NCI-H446 (cell line): ENCODE results near the gene ENKUR.

Source experiments
- DNase-seq, 2 experiments: peaks; one replicate each; lab custom pipeline; 2025; lab: John Stamatoyannopoulos, UW

The ENKUR gene

DNA sequence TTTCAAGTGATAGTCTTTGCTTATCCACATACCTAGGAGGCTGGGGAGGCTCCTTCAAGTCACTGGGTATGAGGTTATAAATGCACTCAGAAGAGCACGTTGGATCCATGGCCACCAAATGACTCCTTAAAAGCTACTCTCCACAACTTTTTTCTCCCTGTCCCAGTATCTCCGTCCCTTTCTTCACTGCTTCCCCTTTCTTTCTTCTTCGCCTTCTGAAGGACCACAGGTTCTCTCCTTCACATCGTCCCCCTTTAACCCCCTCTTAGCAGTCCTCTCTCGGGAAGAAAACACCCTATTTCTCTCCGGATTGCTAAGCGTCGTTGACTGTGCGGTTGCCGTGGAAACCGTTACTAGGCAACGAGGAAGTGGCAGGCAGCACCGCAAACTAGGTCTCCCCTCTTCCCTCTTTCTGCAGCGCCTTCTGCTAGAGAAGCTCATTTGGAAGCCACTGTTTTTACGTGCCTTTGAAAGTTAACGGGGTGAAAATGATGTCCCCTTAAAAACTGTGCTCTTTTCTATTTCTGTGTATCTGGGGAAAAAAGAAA is at the start of gene ENKUR:
ENKUR (minus strand) TSS at position 331 of the 548 bp plus-strand sequence; CDS start at position 109, 222 bp downstream.
- DNase-seq = peak; percentile 89 to 95

DNA sequence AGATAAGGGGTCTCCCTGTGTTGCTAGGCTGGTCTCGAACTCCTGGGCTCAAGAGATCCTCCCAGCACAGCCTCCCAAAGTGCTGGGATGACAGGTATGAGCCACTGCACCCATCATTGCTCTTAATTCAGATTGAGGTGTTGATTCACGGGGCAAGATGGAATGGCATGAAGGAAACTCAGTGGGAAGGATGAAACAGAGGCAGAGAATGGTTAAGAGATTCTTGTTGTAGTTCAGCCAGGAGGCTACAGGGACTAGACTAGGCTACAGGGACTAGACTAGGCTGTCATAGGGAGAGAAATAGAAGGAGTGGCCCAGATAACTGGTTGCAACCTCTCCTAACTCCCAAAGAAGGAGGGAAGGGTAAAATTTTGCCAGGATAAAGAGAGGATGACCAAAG is 48.4 kb upstream of the ENKUR start:
- no peak for DNase-seq

- DNase-seq = no peak
Observed at GRCh38 chr10:25063644-25064043, 47.7 kb upstream of the ENKUR start.

GRCh38 chr10:25063157-25063556 is 47.2 kb upstream of the ENKUR start:
- DNase-seq = no peak

DNA sequence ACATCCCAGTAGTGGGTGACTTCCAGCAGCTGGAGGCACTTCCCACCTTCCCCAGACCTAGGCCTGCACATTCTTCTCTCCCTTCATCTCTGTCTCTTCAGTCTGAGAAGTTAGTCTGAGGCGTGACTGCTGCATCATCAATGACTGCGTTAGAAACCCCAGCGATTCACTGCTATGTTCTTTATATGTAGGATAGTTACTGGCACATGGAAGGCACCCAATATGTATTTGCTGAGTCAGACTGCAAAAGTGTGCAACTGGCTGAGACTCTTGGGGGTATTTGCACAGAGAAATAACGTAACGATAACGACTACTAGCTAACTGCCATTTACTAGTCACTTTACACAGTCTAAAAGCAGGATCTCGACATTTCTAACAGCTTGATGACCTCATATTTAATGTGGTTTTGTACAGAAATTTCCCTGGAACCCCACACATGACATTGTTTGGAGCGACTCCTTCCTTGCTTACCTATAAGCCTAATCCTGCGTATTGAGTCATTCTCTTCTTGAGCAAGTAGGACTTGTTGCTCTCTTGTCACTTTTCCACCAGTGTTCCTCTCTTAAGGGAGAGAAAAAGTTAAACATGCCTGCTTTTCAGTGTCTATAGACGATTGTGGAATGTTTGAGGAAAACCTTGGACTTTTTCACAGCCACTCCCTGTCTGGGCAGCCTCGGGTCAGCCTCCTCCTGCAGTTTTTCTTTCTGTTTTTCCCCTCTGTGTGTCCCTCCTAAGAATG is 45.9 kb upstream of the ENKUR start:
- no peak for DNase-seq

- peak in 1 of 2 experiments; percentile 55 for DNase-seq
Observed at GRCh38 chr10:25061125-25061524, 45.2 kb upstream of the ENKUR start.

DNA sequence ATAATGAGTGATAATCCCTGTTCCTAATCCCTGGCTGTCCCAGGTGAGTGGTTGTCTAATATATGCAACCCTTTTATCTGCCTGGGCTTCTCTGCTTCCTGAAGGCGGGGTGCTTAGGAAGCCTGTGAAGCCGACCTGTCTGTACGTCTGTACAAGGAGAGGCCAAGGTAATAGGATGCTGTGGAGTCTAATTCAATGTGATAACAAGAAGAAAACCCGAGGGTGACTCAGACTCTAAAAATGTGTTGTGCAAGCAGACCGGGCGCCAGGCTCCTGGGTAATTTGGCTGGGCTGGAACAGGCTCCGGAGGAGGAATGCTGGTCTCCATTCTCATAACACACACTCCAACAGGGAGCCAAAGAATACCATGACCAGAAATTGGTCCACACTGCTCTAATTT is 44.0 kb upstream of the ENKUR start:
- DNase-seq = peak in 1 of 2 experiments; percentile 74

DNA sequence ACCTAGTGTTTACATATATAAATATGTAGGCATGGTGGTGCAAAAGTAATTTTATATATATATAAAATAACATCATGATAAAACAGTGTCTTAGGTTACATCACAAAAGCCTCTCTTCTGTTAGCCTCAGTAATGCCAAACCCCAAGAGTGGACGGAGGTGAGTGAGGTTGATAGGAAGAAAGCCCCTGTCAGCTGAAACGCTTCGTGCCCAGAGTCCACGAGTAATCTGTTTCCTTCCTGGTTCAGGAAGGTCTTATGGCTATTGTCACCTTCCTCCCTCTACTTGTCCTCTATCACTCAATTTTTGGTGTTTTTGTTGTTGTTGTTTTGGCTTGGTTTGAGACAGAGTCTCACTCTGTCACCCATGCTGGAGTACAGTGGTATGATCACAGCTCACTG is 41.9 kb upstream of the ENKUR start:
- no peak for DNase-seq

DNA sequence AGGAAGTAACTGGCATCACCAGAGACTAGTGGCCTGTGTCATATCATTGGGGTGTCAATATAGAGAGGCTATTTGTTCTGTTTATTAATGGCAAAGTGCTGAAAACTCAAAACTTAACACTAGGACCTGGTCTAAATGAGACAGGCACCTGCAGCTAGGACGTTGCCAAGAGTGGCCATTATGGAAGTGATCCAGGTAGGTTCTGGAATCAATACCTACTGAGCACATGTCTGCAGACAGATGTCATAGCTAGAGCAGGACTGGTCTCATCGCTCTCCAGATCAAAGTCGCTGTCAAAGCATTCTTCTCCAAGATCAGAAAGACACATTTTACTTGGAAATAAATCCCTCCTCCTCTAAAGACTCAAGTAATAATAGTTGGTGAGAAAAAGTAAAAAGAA is 40.8 kb upstream of the ENKUR start:
- no peak for DNase-seq

DNA sequence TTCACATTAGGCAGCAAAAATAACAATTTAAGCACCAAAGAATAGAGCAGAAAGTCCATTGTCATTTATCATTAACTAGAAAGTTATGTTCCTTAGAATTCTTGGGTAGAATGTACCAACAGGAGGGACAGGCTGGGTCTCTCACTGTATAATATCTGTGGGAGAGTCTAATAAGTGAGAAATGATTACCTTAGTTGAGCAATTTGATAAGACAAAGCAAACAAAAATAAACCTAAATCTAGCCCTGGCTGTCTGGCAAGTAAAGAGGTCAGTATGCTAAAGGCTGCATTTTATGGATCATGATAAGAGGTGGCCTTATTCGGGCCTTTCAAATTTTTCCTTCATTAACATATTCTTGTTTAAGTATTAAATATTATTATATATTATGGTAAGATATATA is 36.1 kb upstream of the ENKUR start:
- DNase-seq = no peak

DNA sequence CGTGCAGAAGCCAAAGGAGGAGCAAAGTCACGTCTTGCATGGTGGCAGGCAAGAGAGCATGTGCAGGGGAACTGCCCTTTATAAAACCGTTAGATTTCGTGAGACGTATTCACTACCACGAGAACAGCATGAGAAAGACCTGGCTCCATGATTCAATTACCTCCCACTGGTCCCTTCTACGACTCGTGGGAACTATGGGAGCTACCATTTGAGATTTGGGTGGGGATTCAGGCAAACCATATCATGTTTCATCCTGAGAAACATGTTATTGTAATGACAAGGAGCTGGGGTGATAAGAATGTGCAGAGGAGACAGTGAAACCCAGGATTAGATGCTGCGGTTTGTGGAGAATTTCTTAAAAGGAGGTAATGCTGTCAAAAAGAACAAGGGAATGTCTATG is 34.4 kb upstream of the ENKUR start:
- DNase-seq = no peak

GRCh38 chr10:25049966-25050365 is 34.0 kb upstream of the ENKUR start:
- DNase-seq = no peak

DNA sequence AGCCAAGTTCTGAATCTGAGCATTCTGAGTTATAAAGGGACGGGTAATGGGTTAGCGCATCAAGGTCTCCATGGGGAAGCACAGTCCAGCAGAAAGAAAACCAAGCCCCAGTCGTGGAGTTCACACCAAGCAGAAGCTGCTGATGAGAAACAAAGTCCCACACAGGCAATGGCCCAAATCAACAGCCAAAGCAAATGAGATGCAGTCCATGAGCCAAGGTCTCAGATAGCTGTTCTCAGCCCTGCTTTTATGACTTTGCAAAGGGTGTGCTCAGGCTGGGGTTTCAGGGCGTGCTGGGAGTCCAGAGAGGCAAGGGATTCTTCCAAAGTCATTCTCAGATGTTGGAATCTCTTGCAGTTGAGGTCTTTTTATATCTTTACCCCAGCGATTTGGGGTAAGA is 32.5 kb upstream of the ENKUR start:
- DNase-seq = peak in 1 of 2 experiments; percentile 52

GRCh38 chr10:25047591-25048301 is 31.8 kb upstream of the ENKUR start:
- DNase-seq = peak in 1 of 2 experiments; percentile 31

- no peak for DNase-seq
Observed at GRCh38 chr10:25047088-25047487, 31.1 kb upstream of the ENKUR start.

DNA sequence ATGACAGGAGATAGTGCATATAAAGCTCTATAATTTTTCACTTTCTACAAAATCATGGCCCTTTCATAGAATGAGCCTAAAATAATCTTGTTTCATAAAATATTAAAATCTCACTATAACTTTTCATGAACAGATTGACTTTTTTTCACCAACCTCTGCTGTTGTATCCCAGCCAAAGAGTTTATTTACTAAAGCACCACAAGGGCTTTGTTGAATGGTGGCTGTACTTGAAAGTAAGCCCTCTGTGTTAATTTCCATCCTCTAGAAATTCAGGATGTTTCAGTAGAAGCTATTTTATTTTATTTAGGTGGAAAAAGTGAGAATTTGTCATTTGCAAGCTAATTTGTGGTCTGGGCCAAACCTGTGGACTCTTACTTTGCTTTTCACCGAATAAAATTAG is 30.7 kb upstream of the ENKUR start:
- DNase-seq = peak in 1 of 2 experiments; percentile 38

DNA sequence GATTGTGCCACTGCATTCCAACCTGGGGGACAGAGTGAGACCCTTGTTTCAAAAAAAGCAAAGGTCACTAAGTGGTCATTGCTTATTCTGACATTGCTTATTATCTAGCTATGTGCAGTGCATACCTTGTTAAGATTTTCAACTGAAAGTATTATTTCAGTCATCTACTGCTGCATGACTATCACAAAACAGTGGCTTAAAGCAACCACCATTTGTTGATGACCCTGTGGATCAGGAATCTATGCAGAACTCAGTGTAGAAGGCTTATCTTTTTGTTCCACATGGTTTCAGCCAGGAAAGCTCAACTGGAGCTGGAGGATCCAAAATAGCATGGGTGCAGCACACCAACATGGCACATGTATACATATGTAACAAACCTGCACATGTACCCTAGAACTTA is 23.6 kb upstream of the ENKUR start:
- DNase-seq = no peak

DNA sequence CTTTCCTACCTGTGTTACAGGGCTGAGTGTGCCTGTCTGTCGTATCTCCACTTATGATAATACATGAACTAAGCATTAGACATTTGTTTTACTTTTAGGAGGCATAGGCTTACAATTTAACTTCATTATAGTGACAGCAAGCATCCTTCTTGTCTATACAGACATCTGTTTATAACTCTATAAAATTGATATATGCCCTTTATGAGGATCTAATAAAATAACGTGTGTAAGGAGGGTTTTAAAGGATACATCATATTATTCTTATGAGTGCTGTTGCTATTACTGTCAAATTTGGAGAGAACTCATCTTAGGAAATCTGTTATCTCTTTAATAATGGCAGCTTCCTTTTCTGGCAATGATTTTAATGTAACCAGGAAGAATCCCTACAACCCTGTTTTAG is 22.4 kb upstream of the ENKUR start:
- DNase-seq = no peak

DNA sequence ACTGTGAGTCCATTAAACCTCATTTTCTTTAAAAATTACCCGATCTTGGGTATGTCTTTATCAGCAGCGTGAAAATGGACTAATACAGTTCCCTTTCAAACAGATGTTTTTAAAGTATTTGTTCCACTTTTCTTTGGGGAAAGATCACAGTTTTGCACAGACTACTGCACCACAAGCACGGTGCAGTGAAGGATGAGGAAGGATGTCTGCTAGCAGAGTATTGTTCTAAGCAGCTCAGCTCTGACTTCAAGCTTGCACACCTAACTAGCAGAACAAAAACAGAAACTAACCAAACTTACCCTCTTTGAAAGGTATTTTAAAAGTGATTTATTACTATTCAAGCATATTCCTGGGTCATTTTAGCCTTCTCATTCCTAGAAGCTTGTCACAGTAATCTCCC is 20.4 kb upstream of the ENKUR start:
- DNase-seq = no peak

DNA sequence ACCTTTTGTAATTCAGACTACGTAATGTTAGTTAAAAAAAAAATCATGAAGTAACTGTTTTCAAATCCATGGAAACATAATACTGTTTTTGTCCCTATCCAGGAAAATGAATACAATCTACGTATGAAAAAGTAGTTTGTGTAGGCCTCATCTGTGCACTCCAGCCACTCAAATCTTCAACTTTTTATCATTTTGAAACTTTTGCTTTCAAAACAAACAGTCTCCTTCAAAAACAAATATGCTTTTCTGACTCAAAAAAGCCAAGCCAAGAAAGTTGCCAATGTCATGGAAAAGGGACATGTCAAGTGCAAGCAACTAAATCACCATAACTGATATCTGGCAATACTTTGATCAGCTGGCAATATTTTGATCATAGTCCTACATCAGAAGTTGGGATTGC is 13.6 kb upstream of the ENKUR start:
- no peak for DNase-seq

DNA sequence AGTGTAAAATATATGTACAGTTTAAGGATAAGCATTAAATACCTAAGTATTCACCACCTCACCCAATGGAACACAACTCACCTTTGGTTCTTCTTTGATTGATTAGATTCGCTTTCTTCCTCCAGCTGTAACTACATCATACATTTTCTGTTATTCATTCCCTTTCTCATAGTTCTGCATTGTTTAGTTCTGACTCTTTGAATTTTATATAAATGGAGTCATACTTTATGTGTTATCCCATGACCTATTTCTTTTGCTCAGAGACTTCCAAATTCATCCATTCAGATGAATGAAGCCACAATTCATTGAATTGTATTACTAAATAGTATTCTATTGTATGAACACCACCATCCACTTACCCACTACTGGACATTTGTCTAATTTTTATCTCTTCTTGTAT is 12.8 kb upstream of the ENKUR start:
- no peak for DNase-seq

DNA sequence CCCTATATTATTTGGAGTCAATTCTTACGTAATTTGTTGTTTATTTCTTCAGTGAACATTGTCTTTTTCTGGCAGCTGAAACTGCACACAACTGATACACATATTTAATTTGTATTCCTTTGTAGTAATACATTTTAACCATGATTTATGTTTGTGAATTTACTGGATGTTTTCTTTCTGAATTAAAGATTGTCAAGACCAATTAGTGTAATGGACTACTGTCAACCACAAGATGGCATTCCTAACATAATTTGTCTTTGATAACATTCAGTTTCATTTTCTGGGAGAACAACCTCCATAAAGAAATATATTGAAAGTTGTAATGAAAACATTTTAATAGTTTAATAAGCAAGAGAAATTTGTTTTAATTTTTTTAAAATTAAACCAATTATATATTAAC is 10.5 kb upstream of the ENKUR start:
- peak in 1 of 2 experiments; percentile 13 for DNase-seq

DNA sequence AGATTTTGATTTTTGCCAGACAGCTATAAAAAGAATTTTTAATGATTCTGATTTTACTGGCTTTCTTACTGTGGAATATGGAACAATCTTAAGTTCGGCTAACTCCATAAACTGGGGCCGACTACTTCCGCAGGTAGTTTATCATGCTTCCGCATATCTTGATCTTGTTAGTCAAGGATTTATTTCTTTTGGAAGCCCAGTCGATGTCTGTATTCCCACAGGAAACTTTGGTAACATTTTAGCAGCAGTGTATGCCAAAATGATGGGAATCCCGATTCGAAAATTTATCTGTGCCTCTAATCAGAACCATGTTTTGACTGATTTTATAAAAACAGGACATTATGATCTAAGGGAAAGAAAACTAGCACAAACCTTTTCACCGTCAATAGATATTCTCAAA is 8.6 kb upstream of the ENKUR start:
- DNase-seq = no peak
